ENCODE measurements around the gene RCAN1. TPM values are rescaled to one million over a fixed set of nuclear protein-coding genes. Genes with fewer than 3 reads are reported as not detected.

Gene RCAN1
- total and polyA plus RNA-seq, 7 donors: 24.9 to 94.9 (median 38.4) TPM

- H3K4me3 ChIP-seq: no peak overlapping the region
- no peaks in the 10 kb centered on the region for H3K36me3 ChIP-seq (ENCODE audit: insufficient read depth in 1 of 2, low read depth in 1 of 2)
- 7 to 23% (median 17%) methylated on average over 1 of the region's 1 CpG for WGBS, 3 donors
- H3K9me3 ChIP-seq: peaks cover 4% of the 10 kb centered on the region
- no peaks in the 10 kb centered on the region for H3K4me1 ChIP-seq
- H3K27me3 ChIP-seq (ENCODE audit: insufficient read depth in 3 of 3, low read length in 2 of 3): no peaks in the 10 kb centered on the region
- intact Hi-C loops (cut with DNase I): no loop called here
- no peak for ATAC-seq
- H3K27ac ChIP-seq: no peak overlapping the region
- TF ChIP-seq CTCF (IDR thresholded peaks at IDR 0.05): no peak
- DNase-seq: no peak
Measured at GRCh38 chr21:34650861-34651431, 36.0 kb upstream of the RCAN1 start.

- TF ChIP-seq CTCF (IDR thresholded peaks at IDR 0.05): no peak
- H3K4me1 ChIP-seq: no peaks in the 10 kb centered on the region
- H3K4me3 ChIP-seq: no peak overlapping the region
- WGBS, 3 donors: 88 to 98% (median 92%) methylated on average over 3 of the region's 3 CpGs
- ATAC-seq: no peak
- intact Hi-C loops (cut with DNase I): loop anchor here in 1 of 2 donors (10.0 kb wide), 1 partner anchor 55 kb away; no protein-coding TSS in a partner anchor
- DNase-seq: no peak
- H3K27me3 ChIP-seq (ENCODE audit: insufficient read depth in 3 of 3, low read length in 2 of 3): no peaks in the 10 kb centered on the region
- H3K9me3 ChIP-seq: peaks cover 4% of the 10 kb centered on the region
- no peak overlapping the region for H3K27ac ChIP-seq
- H3K36me3 ChIP-seq (ENCODE audit: insufficient read depth in 1 of 2, low read depth in 1 of 2): no peaks in the 10 kb centered on the region
Measured at GRCh38 chr21:34649400-34649799, 34.5 kb upstream of the RCAN1 start.

- Histone ChIP-seq H3K9me3 (peaks cover 4% of the 10 kb centered on the region), H3K27me3 (ENCODE audit: insufficient read depth in 3 of 3, low read length in 2 of 3) (no peaks in the 10 kb centered on the region), H3K36me3 (ENCODE audit: insufficient read depth in 1 of 2, low read depth in 1 of 2) (no peaks in the 10 kb centered on the region), H3K4me1 (no peaks in the 10 kb centered on the region), H3K27ac (no peak overlapping the region), H3K4me3 (no peak overlapping the region)
- intact Hi-C loops (cut with DNase I): loop anchor here in 1 of 2 donors (10.0 kb wide), 1 partner anchor 54 kb away; no protein-coding TSS in a partner anchor
- 70 to 77% (median 74%) methylated on average over 6 of the region's 6 CpGs for WGBS, 3 donors
- no peak for TF ChIP-seq CTCF (IDR thresholded peaks at IDR 0.05)
- ATAC-seq (no peak), DNase-seq (no peak)
Measured at GRCh38 chr21:34648739-34649297, 33.9 kb upstream of the RCAN1 start.

GRCh38 chr21:34647555-34647954 is 32.6 kb upstream of the RCAN1 start:
- DNase-seq: no peak
- intact Hi-C loops (cut with DNase I): loop anchor here in 1 of 2 donors (10.0 kb wide), 1 partner anchor 53 kb away; no protein-coding TSS in a partner anchor
- Histone ChIP-seq H3K27me3 (ENCODE audit: insufficient read depth in 3 of 3, low read length in 2 of 3) (no peaks in the 10 kb centered on the region), H3K27ac (no peak overlapping the region), H3K36me3 (ENCODE audit: insufficient read depth in 1 of 2, low read depth in 1 of 2) (no peaks in the 10 kb centered on the region), H3K9me3 (peaks cover 4% of the 10 kb centered on the region), H3K4me3 (no peak overlapping the region), H3K4me1 (no peaks in the 10 kb centered on the region)
- TF ChIP-seq CTCF (IDR thresholded peaks at IDR 0.05): no peak
- 54 to 63% (median 55%) methylated on average over 6 of the region's 6 CpGs for WGBS, 3 donors
- ATAC-seq: no peak
